ENCODE measurements around the gene OR2M5.

The OR2M5 gene

GRCh38 chr1:248144513-248145198, at the start of gene OR2M5:
Gene OR2M5, plus strand, starts transcription at chr1:248145148. Its CDS starts 0 bp downstream, at chr1:248145148.
- DNase-seq (ENCODE audit: low spot score): no peak

GRCh38 chr1:248098529-248098928, 46.4 kb upstream of the OR2M5 start:
- DNase-seq (ENCODE audit: low spot score): no peak

GRCh38 chr1:248102847-248103246, 42.1 kb upstream of the OR2M5 start:
- no peak for DNase-seq (ENCODE audit: low spot score)

GRCh38 chr1:248111157-248111556, 33.8 kb upstream of the OR2M5 start:
- DNase-seq (ENCODE audit: low spot score): no peak

- no peak for DNase-seq (ENCODE audit: low spot score)
Observed at GRCh38 chr1:248114890-248115289, 30.1 kb upstream of the OR2M5 start.

- no peak for DNase-seq (ENCODE audit: low spot score)
Observed at GRCh38 chr1:248127653-248128052, 17.3 kb upstream of the OR2M5 start.

- DNase-seq (ENCODE audit: low spot score): no peak
Observed at GRCh38 chr1:248136811-248137210, 8.1 kb upstream of the OR2M5 start.

- DNase-seq (ENCODE audit: low spot score): no peak
Observed at GRCh38 chr1:248140846-248141245, 4.1 kb upstream of the OR2M5 start.

GRCh38 chr1:248143311-248143710, 1.6 kb upstream of the OR2M5 start:
- no peak for DNase-seq (ENCODE audit: low spot score)

- DNase-seq (ENCODE audit: low spot score): no peak
Observed at GRCh38 chr1:248152056-248152827, 7.3 kb downstream of the OR2M5 start.

GRCh38 chr1:248155927-248156326, 11.0 kb downstream of the OR2M5 start:
- no peak for DNase-seq (ENCODE audit: low spot score)

- DNase-seq (ENCODE audit: low spot score): no peak
Observed at GRCh38 chr1:248158758-248159157, 13.8 kb downstream of the OR2M5 start.

GRCh38 chr1:248164031-248164430, 19.1 kb downstream of the OR2M5 start:
- DNase-seq (ENCODE audit: low spot score): no peak

GRCh38 chr1:248165186-248165585, 20.2 kb downstream of the OR2M5 start:
- no peak for DNase-seq (ENCODE audit: low spot score)

- DNase-seq (ENCODE audit: low spot score): no peak
Observed at GRCh38 chr1:248174521-248174920, 29.6 kb downstream of the OR2M5 start, which contains the start of gene OR2M2. Gene OR2M2, plus strand, starts transcription at chr1:248174821. Its CDS starts 5,165 bp downstream, at chr1:248179986.

GRCh38 chr1:248183996-248184395, 39.0 kb downstream of the OR2M5 start:
- DNase-seq (ENCODE audit: low spot score): no peak

- DNase-seq (ENCODE audit: low spot score): no peak
Observed at GRCh38 chr1:248187363-248187762, 42.4 kb downstream of the OR2M5 start.

- no peak for DNase-seq (ENCODE audit: low spot score)
Observed at GRCh38 chr1:248189026-248189425, 44.1 kb downstream of the OR2M5 start.

GRCh38 chr1:248194117-248194516, 49.2 kb downstream of the OR2M5 start:
- DNase-seq (ENCODE audit: low spot score): no peak

All from hematopoietic multipotent progenitor cell treated with erythropoietin and hydrocortisone succinate and interleukin-3 and kit ligand, for 15 days (in vitro differentiated cells).